K562 (cell line): ENCODE measurements around the gene ZNF366.

Experiments
- CEBPB ChIP-seq: fragments of 450-650 bp; IDR thresholded peaks from 2 replicates; pipeline ENCODE4 v1.6.1; 2016; ENCODE audit warnings: missing genetic modification characterization, missing compliant biosample characterization
- CTCF ChIP-seq, 3 experiments: IDR thresholded peaks in 2 of 3; conservative IDR thresholded peaks in 1 of 3; 2 replicates each; pipeline ENCODE4 v1.5.1; 2011 to 2012; ENCODE audit warnings: low read length in 3 of 3, mild to moderate bottlenecking in 3 of 3, control low read depth in 2 of 3, improper control_type of control experiment in 1 of 3, inconsistent platforms in 1 of 3, low read depth in 1 of 3, mixed read lengths in 1 of 3, moderate library complexity in 1 of 3; ENCODE audit not compliant: insufficient read depth in 2 of 3
- FOXJ3 ChIP-seq: sonication (generic); formaldehyde crosslinking; IDR thresholded peaks from 2 replicates; pipeline ENCODE4 v1.4.0; 2020; ENCODE audit warnings: mild to moderate bottlenecking, missing genetic modification reagents
- KDM5B ChIP-seq: fragments of 200-600 bp; sonication (generic); IDR thresholded peaks from 2 replicates; pipeline ENCODE4 v1.6.1; 2012; ENCODE audit warnings: low read depth, mild to moderate bottlenecking, moderate library complexity, low read length, control low read depth, inconsistent platforms; ENCODE audit not compliant: insufficient replicate concordance
- MBD1 ChIP-seq: fragments of 250-450 bp; sonication (Bioruptor Pico); IDR thresholded peaks from 2 replicates; pipeline ENCODE4 v1.8.0; 2022; ENCODE audit warnings: inconsistent platforms
- POLR2A ChIP-seq: fragments of 450-650 bp; conservative IDR thresholded peaks from 2 replicates; pipeline ENCODE4 v1.6.1; 2016
- ZNF639 ChIP-seq, 2 experiments: fragments of 200-800 bp in 1 of 2; sonication (Bioruptor generic) in 1 of 2; sonication (generic) in 1 of 2; formaldehyde crosslinking in 1 of 2; IDR thresholded peaks in 1 of 2; conservative IDR thresholded peaks in 1 of 2; 2 replicates each; pipeline versions ENCODE4 v1.5.0 to v1.6.1; 2016 to 2020; ENCODE audit warnings: missing compliant biosample characterization in 1 of 2, missing genetic modification characterization in 1 of 2, missing genetic modification reagents in 1 of 2

GRCh38 chr5:72434056-72434780 lies 73.0 kb downstream of the ZNF366 start:
- TF ChIP-seq CEBPB (no peak), POLR2A (no peak), MBD1 (CRISPR knock-in tag) (no peak), FOXJ3 (no peak), KDM5B (no peak), CTCF (IDR thresholded peaks at IDR 0.05 in 2 of 3, conservative IDR thresholded peaks at IDR 0.05 in 1 of 3; ENCODE audit: insufficient read depth in 2 of 3, low read depth in 1 of 3, low read length in 3 of 3) (no peak), ZNF639 (CRISPR knock-in tag; conservative IDR thresholded peaks at IDR 0.05 in 1 of 2, IDR thresholded peaks at IDR 0.05 in 1 of 2) (no peak)
